Liver (tissue), 3 donors: ENCODE measurements around the gene ATG14.

Source experiments
- GABPA ChIP-seq, 2 donors: IDR thresholded peaks in 1 of 2; conservative IDR thresholded peaks in 1 of 2; 2 replicates each; pipeline ENCODE4 v1.6.1; 2016; ENCODE audit warnings: antibody characterized with exemption in 2 of 2, mild to moderate bottlenecking in 1 of 2, moderate library complexity in 1 of 2
- JUND ChIP-seq, 2 donors: IDR thresholded peaks; 2 replicates each; pipeline ENCODE4 v1.6.1; 2016; ENCODE audit warnings: antibody characterized with exemption in 2 of 2
- RAD21 ChIP-seq, 2 donors: IDR thresholded peaks; 2 replicates each; pipeline ENCODE4 v1.6.1; 2016; ENCODE audit warnings: antibody characterized with exemption in 2 of 2, mild to moderate bottlenecking in 2 of 2
- RXRA ChIP-seq, 2 donors: IDR thresholded peaks; 2 replicates each; pipeline ENCODE4 v1.6.1; 2017 to 2018; ENCODE audit warnings: antibody characterized with exemption in 2 of 2, mild to moderate bottlenecking in 1 of 2
- SP1 ChIP-seq: IDR thresholded peaks from 2 replicates; pipeline ENCODE4 v1.6.1; 2018; ENCODE audit warnings: antibody characterized with exemption, mild to moderate bottlenecking
- TAF1 ChIP-seq: conservative IDR thresholded peaks from 2 replicates; pipeline ENCODE4 v1.6.1; 2016; ENCODE audit warnings: antibody characterized with exemption, mild to moderate bottlenecking
- YY1 ChIP-seq: IDR thresholded peaks from 2 replicates; pipeline ENCODE4 v1.6.1; 2016; ENCODE audit warnings: antibody characterized with exemption, mild to moderate bottlenecking
- ZBTB33 ChIP-seq: IDR thresholded peaks from 2 replicates; pipeline ENCODE4 v1.6.1; 2016; ENCODE audit warnings: antibody characterized with exemption
- TF ChIP-seq, protein P1 (sequence below): fragments of 150-350 bp; IDR thresholded peaks from 2 replicates; pipeline ENCODE4 v1.5.1; 2017; ENCODE audit warnings: improper control_type of control experiment, low read depth, low read length; ENCODE audit not compliant: missing input control
- TF ChIP-seq, protein P2 (sequence below): IDR thresholded peaks from 2 replicates; pipeline ENCODE4 v1.6.1; 2016; ENCODE audit warnings: antibody characterized with exemption, mild to moderate bottlenecking
- TF ChIP-seq, protein P3 (sequence below): IDR thresholded peaks from 2 replicates; pipeline ENCODE4 v1.6.1; 2016; ENCODE audit warnings: antibody characterized with exemption
- TF ChIP-seq, protein P4 (sequence below): IDR thresholded peaks from 2 replicates; pipeline ENCODE4 v1.6.1; 2016; ENCODE audit warnings: antibody characterized with exemption
- donor health status: healthy.
- donor health status: healthy.

GRCh38 chr14:55404173-55404854, 7.3 kb downstream of the ATG14 start:
- TF ChIP-seq TAF1 (no peak), RXRA (IDR thresholded peaks at IDR 0.05) (no peak), GABPA (IDR thresholded peaks at IDR 0.05 in 1 of 2, conservative IDR thresholded peaks at IDR 0.05 in 1 of 2) (no peak), RAD21 (IDR thresholded peaks at IDR 0.05) (no peak), JUND (IDR thresholded peaks at IDR 0.05) (no peak), YY1 (no peak), SP1 (no peak), ZBTB33 (no peak)
- TF ChIP-seq, protein P1, sequence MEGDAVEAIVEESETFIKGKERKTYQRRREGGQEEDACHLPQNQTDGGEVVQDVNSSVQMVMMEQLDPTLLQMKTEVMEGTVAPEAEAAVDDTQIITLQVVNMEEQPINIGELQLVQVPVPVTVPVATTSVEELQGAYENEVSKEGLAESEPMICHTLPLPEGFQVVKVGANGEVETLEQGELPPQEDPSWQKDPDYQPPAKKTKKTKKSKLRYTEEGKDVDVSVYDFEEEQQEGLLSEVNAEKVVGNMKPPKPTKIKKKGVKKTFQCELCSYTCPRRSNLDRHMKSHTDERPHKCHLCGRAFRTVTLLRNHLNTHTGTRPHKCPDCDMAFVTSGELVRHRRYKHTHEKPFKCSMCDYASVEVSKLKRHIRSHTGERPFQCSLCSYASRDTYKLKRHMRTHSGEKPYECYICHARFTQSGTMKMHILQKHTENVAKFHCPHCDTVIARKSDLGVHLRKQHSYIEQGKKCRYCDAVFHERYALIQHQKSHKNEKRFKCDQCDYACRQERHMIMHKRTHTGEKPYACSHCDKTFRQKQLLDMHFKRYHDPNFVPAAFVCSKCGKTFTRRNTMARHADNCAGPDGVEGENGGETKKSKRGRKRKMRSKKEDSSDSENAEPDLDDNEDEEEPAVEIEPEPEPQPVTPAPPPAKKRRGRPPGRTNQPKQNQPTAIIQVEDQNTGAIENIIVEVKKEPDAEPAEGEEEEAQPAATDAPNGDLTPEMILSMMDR = no peak
- TF ChIP-seq, protein P2, sequence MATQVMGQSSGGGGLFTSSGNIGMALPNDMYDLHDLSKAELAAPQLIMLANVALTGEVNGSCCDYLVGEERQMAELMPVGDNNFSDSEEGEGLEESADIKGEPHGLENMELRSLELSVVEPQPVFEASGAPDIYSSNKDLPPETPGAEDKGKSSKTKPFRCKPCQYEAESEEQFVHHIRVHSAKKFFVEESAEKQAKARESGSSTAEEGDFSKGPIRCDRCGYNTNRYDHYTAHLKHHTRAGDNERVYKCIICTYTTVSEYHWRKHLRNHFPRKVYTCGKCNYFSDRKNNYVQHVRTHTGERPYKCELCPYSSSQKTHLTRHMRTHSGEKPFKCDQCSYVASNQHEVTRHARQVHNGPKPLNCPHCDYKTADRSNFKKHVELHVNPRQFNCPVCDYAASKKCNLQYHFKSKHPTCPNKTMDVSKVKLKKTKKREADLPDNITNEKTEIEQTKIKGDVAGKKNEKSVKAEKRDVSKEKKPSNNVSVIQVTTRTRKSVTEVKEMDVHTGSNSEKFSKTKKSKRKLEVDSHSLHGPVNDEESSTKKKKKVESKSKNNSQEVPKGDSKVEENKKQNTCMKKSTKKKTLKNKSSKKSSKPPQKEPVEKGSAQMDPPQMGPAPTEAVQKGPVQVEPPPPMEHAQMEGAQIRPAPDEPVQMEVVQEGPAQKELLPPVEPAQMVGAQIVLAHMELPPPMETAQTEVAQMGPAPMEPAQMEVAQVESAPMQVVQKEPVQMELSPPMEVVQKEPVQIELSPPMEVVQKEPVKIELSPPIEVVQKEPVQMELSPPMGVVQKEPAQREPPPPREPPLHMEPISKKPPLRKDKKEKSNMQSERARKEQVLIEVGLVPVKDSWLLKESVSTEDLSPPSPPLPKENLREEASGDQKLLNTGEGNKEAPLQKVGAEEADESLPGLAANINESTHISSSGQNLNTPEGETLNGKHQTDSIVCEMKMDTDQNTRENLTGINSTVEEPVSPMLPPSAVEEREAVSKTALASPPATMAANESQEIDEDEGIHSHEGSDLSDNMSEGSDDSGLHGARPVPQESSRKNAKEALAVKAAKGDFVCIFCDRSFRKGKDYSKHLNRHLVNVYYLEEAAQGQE = no peak
- TF ChIP-seq, protein P3, sequence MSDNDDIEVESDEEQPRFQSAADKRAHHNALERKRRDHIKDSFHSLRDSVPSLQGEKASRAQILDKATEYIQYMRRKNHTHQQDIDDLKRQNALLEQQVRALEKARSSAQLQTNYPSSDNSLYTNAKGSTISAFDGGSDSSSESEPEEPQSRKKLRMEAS = no peak
- TF ChIP-seq, protein P4, sequence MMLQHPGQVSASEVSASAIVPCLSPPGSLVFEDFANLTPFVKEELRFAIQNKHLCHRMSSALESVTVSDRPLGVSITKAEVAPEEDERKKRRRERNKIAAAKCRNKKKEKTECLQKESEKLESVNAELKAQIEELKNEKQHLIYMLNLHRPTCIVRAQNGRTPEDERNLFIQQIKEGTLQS = no peak
